GM18498 (cell line): ENCODE data around the gene ACOT9.
"Not testable (repeated sequence)": the region's sequence is repeated elsewhere in the genome, so short reads cannot be mapped to it uniquely, and the experiment has no call there.

Experiments
- ATAC-seq: cut with Tn5 transposase; IDR thresholded peaks from one replicate; pipeline ENCODE4 v1.9.1; 2021; ENCODE audit warnings: mild to moderate bottlenecking, moderate library complexity; ENCODE audit not compliant: unreplicated experiment

Gene ACOT9

DNA sequence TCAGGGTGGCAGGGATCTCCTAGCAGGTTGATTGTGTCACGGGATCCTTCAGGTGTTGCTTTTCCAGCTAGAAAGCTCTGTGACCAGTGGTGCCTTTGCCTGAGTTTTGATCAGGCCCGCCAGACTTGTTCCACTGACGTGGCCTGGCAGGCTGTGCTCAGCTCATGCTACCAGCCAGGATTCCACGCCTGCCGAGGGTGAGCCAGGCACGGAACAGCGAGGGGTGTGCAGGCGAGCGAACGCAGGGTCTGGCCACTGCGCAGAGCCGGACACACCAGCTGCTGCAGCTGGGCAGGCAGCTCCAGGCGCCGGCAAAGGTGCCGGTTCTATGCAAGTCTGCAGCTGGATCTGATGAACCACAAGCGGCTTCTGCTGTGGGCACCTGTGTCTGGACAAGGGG, 22.8 kb upstream of the ACOT9 start:
- ATAC-seq = no peak

DNA sequence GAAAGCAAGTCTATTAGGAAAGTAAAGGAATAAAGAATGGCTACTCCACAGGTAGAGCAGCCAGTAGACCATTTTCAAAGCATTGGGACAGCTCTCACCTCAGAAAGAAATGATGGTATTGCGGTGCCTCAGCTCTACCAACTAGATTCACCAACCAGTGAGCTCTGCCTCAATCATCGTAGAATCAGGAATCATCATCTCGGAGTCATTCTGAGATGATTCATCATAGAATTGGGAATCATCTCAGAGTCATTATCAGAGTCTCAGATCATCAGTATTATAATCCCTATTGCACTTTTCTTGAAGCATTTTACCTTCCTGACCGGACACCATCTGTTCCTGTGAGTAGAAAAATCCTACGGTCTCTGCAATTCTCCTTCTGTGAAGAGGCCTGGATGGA, 22.4 kb upstream of the ACOT9 start:
- ATAC-seq = no peak

DNA sequence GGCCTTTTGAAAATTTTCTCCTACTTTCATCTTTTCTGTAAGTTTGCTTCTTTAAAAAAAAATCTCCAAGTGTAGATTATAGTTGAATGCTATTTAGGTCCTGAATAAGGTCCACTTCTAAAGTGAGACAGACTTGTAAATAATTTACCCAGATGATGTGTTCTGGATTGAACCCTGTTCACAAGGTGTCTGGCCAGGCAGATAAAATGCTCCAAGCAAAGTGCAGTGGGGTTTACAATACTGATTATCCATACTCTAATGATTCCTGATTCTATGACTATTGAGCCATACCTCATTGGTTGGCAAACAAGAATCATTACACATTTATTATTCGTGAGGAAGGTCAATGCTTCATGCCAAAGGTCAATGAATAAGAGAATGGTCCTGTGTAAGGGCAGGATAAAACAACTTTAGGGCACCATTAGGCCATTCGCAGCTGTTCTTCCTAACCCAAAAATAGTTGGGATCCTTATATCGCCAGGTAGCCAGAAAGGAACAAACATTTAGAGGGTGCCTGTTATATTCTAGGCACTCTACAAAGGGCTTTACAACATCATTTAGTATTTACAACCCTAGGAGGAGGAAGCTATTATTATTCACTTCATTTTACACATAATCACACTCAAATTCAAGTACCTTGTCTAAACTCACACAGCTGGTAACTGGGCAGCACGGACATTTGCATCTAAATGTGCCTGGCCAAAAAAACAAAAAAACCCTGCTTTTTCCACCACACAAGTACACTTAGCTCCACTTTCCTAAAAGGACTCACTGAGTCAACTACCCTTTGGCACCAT, 21.3 kb upstream of the ACOT9 start:
- ATAC-seq = no peak

DNA sequence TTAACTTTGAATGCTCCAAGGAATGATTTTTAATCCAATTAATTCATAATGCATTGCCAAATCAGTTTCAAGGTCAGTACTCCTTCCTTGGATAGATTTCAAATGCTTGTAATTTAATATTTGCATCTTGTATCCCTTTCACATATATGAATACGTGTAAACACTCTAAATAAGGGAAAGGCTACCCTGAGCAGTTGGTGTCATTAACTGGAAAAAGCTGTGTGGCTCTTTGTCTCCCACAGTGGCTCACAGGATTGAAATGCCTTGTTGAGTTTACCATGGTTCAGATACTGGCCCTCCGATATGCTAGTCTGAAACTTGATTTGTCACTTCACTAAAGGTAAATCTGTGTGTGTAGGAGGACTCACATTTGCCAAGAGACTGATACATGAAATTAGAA, 16.7 kb upstream of the ACOT9 start:
- no peak for ATAC-seq

DNA sequence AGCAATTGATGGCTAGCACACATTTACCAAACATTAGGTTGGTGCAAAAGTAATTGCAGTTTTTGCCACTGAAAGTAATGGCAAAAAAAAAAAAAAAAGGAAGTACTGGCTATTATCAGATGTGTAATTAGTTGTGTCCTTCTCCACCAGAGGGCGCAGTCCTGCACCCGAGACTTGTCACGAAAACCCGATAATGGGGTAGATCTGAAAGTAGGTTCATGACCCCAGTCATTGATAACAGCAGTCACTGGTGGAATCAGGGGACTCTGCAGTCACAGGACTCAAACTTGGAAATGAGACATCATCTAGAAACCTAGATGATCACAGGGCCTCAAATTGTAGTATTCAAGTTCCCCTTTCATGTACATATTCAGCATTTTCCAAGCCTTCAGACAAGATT, 13.1 kb upstream of the ACOT9 start:
- peak; percentile 79 for ATAC-seq

DNA sequence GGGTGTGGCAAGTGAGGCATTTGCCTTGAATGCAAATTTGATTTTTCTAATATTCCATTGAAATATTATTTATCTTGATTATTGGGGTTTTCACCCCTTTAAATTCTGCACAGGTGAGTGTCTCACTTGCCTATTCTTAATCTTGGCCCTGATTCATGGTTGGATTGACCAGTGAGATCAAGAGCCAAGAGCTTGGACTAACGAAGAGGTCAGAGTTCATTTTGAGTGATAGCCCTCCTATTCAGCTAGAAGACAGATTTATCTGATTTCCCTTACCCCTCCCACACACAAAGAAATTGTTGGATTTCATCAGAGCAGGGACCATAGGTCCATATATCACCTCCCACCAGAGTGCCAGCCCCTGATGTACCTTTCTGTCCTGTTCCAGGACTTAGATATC, 11.6 kb upstream of the ACOT9 start:
- ATAC-seq = no peak

DNA sequence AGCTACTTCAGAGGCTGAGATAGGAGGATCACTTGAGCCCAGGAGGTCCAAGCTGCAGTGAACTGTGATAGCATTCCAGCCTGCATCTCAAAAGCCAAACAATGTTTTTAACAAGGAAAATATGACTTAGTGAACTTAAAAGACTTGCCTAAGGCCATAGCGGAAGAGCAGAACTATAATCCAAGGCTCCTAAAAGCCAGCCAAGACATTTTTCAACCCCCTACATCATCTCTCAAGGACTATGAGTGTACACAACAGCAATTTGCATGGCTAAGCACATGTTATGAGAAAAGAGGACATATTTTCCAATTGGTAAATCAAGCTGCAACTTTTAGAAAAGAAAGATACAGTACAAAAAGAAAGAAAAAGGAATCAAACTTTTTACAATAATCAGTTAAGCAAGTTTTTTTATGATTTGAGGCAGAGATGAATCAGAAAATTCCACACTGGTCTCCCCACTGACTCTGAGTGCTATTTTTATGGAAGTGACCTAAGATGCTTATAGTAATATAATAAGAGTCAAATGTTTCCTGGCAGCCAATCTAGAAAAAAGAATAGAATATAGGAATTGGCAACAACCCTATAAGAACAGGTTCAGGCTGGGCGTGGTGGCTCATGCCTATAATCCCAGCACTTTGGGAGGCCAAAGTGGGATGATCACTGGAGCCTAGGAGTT, 9.8 kb upstream of the ACOT9 start:
- ATAC-seq = no peak

DNA sequence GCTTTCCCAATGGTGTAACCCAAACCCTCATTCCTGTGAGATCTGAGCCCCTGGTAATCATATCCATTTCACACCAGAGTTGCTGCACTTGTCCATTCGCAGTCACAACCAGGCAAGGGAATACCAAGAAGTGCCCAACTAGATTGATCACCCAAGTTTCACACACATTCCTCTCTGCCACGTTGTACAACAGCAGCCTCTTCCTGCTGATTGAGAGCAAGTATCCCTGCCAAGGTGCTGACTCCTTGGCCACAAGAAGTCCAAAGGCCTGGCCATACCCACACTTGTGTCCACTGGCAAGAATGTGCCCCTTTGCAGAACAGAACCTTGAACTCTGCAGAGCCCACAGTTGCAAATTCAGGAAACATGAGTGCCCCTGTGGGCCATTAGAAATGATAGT, 6.5 kb upstream of the ACOT9 start:
- ATAC-seq = no peak

DNA sequence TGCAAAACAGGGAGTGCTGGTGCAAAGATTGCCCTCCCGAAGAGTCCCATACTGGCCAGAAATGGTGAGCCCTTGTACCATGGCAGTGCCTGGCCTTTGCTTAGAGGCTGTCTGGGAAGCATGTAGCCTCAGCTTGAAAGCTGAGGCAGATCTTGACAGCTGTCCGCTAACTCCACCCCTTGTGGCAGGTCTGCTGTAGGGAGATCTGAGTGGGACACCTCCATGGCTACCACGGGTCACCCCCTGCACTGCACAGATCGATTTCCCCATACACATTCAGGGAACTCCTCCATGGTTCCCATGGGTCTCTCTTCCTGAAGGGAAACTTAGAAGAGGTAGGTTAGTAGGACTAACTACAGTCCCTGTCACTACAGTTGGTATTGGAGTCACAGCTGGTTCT, 6.1 kb upstream of the ACOT9 start:
- no peak for ATAC-seq

DNA sequence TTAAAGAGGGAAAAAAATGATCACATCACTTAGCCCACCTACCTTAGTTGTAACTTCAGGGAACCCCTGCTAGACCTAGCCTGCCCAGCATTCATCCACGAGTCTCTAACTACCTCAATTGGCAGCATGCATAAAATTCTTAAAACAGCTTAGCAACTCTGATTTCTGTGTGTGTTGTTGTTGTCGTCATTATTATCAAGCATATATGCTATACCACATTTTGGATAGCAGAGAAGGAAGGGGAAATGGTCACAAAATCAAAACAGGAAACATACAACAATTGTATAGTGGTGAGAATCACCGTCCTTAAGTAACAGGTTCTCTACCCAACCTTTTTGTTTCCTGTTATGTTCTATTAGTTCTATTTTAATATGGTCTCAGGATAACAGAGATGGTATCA, 2.7 kb upstream of the ACOT9 start:
- no peak for ATAC-seq

DNA sequence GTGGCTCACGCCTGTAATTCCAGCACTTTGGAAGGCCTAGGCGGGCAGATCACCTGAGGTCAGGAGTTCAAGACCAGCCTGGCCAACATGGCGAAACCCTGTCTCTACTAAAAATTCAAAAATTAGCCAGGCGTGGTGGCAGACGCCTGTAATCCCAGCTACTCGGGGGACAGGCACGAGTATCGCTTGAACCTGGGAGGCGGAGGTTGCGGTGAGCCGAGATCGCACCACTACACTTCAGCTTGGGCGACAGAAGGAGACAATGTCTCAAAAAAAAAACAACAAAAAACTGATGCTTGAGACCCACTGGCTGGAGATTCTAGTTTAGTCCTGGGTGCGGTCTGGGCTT, 521 bp upstream of the ACOT9 start:
- not testable (repeated sequence) for ATAC-seq

DNA sequence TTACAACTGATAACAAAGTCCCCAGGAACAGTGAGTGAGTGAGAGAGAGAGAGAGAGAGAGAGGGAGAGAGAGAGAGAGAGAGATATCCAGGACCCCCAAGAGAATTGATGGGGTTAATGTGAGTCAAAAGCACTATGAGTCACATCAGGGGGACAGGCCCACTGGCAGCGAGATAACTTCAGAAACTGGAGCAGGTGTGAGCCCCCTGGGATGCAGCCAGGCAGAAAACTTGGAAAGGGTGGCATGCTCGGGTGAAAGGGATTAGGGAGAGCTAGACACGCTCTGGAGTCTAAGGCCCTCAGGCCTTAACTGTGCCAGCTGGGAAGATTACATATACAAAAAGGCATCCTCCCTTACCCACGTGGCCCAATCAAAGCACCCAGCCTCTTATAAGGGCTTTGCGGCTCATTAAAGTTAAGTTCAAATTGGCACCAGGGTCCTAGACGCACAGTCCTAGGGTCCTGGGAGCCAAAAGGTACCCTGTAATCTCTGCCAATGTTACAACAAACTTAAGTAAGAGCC, 841 bp downstream of the ACOT9 start:
- no peak for ATAC-seq

DNA sequence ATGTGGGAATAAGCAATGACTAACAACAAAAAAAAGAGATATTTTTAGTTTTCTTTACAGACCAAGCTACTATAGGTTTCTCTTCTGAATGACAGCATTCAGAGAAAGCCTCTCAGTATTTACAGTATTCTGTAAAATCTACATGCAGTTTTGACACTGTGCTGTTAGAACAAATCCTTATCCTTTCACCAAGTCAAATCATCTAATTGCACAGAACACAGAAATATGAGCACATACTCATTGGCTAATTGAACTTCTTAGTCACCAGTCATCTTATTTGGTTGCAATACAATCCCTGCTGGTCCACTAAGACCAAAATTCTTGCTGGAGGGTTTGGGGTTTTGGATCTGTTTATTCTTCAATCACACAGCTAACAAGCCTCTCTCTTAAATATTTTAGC, 5.7 kb downstream of the ACOT9 start:
- no peak for ATAC-seq

DNA sequence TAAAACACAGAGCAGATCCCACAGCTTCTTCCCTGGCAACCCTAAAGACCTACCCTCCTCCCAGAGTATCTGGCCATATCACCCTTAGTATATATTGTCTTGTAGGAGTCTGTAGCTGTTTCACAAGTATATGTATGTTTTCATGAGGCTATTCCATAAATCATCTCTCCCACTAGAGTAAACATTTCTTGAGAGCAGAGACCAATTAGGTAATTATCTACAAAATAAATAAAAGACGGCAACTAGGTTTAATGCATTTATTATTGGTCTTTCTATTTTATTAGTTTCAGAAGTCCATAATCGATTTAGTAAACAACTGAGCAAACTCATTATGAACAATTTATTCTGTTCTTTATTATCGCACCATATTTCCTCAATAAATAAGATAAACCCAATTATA, 7.0 kb downstream of the ACOT9 start:
- no peak for ATAC-seq

DNA sequence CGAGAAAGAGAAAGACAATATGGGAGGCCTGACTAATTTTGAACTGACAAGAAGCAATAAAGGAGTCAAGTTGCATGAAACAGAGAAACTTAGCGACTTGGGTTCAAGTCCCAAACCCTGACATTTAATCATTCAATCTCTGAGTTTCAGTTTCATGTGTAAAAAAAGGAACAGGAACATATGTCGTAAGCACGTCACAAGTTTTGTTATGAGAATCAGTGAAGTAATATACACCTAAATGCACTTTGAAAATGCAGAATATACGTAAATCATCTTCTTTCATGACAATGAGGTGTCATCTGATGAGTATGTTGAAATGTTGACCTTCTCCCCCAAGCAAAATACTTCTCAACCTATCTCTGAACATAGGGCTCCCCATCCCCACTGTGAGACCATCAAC, 10.4 kb downstream of the ACOT9 start:
- ATAC-seq = peak; percentile 82

DNA sequence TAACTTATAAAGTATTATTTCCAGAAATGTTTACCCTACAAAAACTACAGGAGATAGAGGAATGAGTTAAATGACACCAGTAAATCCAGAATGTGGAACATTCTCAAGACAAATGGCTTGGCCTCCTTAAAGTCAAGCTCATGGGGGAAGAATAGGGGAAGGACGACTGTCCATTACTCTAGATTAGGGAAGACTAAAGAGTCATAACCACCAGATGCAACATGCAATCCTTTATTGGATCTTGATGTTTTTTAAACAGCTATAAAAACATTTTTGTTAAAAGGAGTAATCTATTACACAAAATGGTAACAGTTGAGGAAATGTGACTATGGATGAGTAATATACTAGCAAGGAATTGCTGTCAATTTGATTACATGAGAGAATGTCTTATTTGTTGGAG, 11.1 kb downstream of the ACOT9 start:
- ATAC-seq = no peak

DNA sequence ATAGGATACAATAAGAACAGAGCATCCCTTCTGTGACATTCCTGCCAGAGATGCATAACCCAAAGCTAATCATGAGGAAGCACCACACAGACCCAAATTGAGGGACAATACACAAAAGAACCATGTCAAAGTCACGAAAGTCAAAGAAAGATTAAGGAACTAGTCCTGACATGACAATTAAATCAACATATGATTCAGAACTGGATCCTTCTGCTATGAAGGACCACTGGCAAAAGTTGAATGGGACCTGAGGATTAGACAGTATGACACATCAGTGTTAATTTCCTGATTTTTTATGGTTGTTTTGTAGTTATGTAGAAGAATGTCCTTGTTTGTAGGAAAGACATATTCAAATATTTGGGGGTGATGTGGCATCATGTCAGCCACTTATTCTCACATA, 13.9 kb downstream of the ACOT9 start:
- ATAC-seq = no peak

DNA sequence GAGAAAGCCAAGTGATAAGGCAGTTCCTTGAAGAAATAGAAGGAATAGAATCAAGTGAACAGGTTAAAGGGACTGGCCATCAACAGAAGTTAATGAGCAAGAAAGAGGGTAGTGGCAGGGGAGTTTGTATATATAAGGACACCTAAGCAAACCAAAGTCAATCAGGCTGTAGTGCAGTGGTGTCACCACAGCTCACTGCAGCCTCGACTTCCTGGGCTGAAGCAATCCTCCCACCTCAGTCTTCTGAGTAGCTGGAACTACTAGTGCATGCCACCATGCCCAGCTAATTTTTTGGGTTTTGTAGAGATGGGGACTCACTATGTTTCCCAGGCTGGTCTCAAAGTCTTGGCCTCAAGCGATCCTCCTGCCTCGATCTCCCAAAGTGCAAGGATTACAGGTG, 15.9 kb downstream of the ACOT9 start:
- no peak for ATAC-seq

DNA sequence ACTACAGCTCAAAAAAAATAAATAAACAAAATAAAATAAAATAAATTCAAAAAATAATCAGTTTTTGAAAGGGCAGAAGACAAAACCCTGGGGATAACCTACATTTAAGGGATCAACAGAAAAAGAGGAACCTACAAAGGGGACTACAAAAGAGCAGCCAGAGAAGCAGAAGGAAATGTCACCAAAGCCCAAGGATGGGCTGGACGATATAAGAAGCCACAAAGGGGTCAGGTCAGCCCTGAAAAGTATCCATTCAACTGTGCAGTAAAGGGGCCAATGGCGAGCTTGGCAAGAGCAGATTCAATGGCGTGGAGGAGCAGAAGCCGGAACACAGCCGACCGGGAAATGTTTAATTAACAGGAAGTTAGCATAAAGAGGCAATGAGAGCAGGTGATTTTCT, 16.9 kb downstream of the ACOT9 start:
- no peak for ATAC-seq

DNA sequence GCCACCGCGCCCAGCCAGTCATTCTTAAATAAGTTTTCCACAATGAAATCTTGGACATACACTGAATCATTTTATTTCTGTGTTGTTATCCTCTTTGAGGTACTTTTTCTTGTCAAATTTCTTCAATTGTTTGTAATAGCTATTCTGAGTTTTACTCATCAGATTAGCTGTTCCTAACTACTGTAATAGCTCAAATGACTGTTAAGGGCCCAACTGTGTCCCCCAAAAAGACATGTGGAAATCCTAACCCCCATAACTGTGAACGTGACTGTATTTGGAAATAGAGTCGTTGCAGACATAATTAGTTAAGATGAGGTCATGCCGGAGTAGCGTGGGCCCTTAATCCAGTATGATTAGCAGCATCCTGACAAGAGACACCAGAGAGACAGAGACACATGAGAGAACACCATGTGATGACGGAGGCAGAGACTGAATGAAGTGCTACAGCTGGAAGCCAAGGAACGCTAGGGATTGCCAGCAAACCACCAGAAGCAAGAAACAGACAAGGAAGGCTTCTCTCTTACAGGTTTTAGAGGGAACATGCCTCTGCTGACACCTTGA, 22.9 kb downstream of the ACOT9 start:
- ATAC-seq = no peak

DNA sequence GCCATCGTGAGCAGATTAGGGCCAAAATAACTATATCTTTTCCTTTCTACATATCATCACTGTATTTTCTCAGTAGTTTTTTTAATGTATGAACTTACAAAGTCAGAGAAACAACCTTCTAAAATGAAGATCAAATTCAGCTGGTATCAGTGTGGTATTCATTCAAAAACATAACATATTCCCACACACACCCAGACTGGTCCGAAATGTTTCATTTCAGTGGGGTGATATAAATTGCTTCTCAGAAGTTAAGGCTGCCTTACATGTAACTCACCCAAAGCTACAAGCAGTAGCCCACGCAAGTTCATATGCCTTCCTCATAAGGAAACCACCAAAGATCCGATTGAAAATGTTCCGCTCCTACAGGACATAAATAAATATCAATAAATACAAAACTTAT, 37.8 kb downstream of the ACOT9 start:
- no peak for ATAC-seq

DNA sequence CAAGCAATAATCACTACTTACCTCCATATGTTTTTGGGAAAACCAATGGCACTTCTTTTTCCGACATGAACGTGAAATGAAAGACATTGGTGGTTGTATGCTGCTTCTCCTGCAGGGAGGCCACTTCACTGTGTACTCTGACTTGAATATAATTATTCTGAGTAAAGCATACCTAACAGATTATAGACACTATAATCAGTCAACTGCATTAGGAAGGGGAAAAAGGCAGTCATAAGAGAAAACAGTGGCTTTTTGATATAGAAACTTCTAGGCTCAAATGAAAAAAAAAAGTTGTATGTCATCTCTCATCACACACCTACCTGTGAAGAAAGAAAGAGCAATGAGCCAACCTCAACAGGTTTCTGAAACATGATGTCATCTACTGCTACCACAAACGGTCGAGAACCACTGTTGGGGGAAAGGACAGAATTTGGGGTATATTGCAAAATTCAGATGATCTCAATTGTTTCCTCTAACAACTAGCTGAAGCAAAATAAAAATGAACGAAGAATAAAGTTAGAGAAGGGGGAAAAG, 38.3 kb downstream of the ACOT9 start:
- ATAC-seq = no peak
